ENCODE data around the gene RNASE8. TPM values are rescaled to one million over a fixed set of nuclear protein-coding genes. Genes with fewer than 3 reads are reported as not detected.

The RNASE8 gene
- total RNA-seq, 2 experiments from 2014 or later = not detected

DNA sequence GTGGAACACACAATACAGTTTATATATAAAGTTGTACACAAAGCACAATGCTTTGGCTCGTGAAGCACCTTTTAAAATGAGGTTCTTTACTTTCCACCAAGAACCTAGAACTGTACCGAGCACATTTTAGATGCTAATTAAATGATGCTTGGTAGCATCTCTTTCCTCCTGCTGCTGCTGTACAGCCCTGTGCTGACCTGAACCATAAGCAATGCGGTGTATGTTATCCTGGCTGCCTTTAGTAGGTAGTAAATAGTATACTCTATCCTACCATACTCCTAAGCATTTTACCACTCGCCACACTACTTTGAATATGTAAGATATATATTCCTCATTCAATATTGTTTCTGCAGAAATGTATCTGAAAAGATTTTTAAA is 2.9 kb upstream of the RNASE8 start:
- no peak for DNase-seq (ENCODE audit: low spot score)
- Histone ChIP-seq H4K20me1 (ENCODE audit: insufficient read depth, low read length) (no peaks in the 10 kb centered on the region), H3K9me2 (ENCODE audit: insufficient read depth, low read length) (no peaks in the 10 kb centered on the region), H3K4me3 (ENCODE audit: low read depth, low read length, poor library complexity, severe bottlenecking) (no peak overlapping the region), H3K4me2 (ENCODE audit: low read length) (no peak overlapping the region), H3K4me1 (ENCODE audit: insufficient read depth, low read length, poor library complexity, severe bottlenecking) (no peaks in the 10 kb centered on the region), H2AFZ (ENCODE audit: low read length) (no peak overlapping the region), H3K79me2 (ENCODE audit: insufficient read depth, low read depth, low read length) (no peaks in the 10 kb centered on the region), H3K27ac (ENCODE audit: low read depth, low read length, poor library complexity, severe bottlenecking) (no peak overlapping the region), H3K9me3 (ENCODE audit: low read length) (no peaks in the 10 kb centered on the region), H3K36me3 (ENCODE audit: insufficient read depth, low read length) (no peaks in the 10 kb centered on the region)
- BruUV-seq (replicated peaks) = no TSS peak
- intact Hi-C loops (cut with micrococcal nuclease; ENCODE audit: unreplicated experiment) = no loop called here
- TF ChIP-seq, protein P1, sequence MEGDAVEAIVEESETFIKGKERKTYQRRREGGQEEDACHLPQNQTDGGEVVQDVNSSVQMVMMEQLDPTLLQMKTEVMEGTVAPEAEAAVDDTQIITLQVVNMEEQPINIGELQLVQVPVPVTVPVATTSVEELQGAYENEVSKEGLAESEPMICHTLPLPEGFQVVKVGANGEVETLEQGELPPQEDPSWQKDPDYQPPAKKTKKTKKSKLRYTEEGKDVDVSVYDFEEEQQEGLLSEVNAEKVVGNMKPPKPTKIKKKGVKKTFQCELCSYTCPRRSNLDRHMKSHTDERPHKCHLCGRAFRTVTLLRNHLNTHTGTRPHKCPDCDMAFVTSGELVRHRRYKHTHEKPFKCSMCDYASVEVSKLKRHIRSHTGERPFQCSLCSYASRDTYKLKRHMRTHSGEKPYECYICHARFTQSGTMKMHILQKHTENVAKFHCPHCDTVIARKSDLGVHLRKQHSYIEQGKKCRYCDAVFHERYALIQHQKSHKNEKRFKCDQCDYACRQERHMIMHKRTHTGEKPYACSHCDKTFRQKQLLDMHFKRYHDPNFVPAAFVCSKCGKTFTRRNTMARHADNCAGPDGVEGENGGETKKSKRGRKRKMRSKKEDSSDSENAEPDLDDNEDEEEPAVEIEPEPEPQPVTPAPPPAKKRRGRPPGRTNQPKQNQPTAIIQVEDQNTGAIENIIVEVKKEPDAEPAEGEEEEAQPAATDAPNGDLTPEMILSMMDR (conservative IDR thresholded peaks at IDR 0.05; ENCODE audit: low read length) = no peak
- TF ChIP-seq EZH2phosphoT487 (IDR thresholded peaks at IDR 0.05; ENCODE audit: borderline replicate concordance, low read depth, low read length) = no peak
- ChIA-PET POLR2A (no interaction called here), CTCF (ENCODE audit: unreplicated experiment) (no interaction called here)

DNA sequence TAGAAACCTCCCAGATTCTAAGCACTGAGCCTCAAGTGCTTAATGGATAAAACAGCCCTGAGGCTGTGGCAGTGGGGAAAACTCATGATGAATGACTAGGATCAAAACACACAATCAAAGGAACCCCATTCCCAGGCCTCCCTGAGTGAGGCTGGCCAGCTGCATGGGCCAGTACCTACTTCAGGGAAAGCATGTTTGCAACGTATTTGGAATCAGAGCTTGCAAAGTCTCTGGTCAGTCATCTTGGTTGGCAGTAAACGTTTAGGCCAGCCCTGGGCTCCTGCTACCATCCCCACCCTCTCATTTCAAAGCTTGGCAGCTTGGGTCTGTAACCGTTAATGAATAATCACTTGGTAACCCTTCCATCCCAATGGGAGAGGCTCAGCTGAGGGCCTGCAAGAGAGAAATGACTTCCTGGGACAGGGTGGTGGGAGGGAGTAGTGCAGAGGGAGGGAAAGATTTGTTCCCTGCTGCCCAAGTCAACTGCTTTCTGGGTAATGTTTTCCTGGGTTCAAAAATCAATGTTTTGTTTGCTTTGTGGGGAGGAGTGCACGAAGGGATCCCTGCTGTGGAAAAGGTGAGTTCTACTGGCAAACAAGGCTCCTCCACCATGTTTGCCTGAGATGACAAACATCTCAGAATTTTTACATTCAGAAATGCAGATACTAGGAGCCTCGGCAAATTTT is 2.0 kb upstream of the RNASE8 start:
- no peaks in the 10 kb centered on the region for H3K79me2 ChIP-seq (ENCODE audit: insufficient read depth, low read depth, low read length)
- ChIA-PET POLR2A (no interaction called here), CTCF (ENCODE audit: unreplicated experiment) (no interaction called here)
- H3K36me3 ChIP-seq (ENCODE audit: insufficient read depth, low read length) = no peaks in the 10 kb centered on the region
- H3K4me3 ChIP-seq (ENCODE audit: low read depth, low read length, poor library complexity, severe bottlenecking) = no peak overlapping the region
- no TSS peak for BruUV-seq (replicated peaks)
- no peaks in the 10 kb centered on the region for H3K9me3 ChIP-seq (ENCODE audit: low read length)
- H4K20me1 ChIP-seq (ENCODE audit: insufficient read depth, low read length) = no peaks in the 10 kb centered on the region
- no peak for DNase-seq (ENCODE audit: low spot score)
- intact Hi-C loops (cut with micrococcal nuclease; ENCODE audit: unreplicated experiment) = no loop called here
- H3K4me2 ChIP-seq (ENCODE audit: low read length) = no peak overlapping the region
- H3K27ac ChIP-seq (ENCODE audit: low read depth, low read length, poor library complexity, severe bottlenecking) = no peak overlapping the region
- no peak overlapping the region for H2AFZ ChIP-seq (ENCODE audit: low read length)
- no peaks in the 10 kb centered on the region for H3K9me2 ChIP-seq (ENCODE audit: insufficient read depth, low read length)
- no peaks in the 10 kb centered on the region for H3K4me1 ChIP-seq (ENCODE audit: insufficient read depth, low read length, poor library complexity, severe bottlenecking)
- TF ChIP-seq EZH2phosphoT487 (IDR thresholded peaks at IDR 0.05; ENCODE audit: borderline replicate concordance, low read depth, low read length) = no peak
- TF ChIP-seq, protein P1 (conservative IDR thresholded peaks at IDR 0.05; ENCODE audit: low read length) = no peak

DNA sequence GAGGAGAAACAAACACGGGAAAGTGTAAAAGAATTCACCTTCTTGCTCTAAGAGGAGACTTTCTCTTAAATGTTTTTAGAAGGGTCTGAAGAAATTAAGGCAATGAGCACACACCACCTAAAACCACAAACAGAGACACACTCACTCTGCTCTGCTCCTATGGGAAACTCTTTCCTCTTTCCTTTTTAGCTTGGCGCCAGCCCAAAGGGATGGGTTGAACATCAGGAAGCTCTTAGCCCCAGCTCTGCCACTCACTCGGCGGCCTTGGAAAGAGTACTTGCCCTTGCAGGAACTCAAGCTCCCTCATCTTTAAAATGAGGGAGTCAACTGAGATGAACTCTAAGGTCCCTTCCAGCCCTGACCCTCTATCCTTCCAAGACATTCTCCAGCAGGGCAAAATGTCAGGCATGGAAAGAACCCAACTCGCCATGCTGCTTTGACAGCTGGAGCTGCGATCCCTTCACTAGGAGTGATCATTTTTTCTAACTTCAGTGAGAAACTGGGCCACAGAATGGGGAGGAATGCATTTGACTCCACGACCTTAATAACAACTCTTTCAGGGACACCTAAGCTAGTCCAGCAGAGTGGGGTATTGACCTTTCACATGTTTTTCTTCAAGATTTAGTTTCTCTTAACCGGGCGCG is 980 bp upstream of the RNASE8 start:
- no peak for DNase-seq (ENCODE audit: low spot score)
- no peak overlapping the region for H3K4me3 ChIP-seq (ENCODE audit: low read depth, low read length, poor library complexity, severe bottlenecking)
- no peak overlapping the region for H3K27ac ChIP-seq (ENCODE audit: low read depth, low read length, poor library complexity, severe bottlenecking)
- no peak overlapping the region for H2AFZ ChIP-seq (ENCODE audit: low read length)
- intact Hi-C loops (cut with micrococcal nuclease; ENCODE audit: unreplicated experiment) = no loop called here
- POLR2A ChIA-PET = no interaction called here
- no peaks in the 10 kb centered on the region for H3K9me3 ChIP-seq (ENCODE audit: low read length)
- CTCF ChIA-PET (ENCODE audit: unreplicated experiment) = no interaction called here
- no peaks in the 10 kb centered on the region for H3K4me1 ChIP-seq (ENCODE audit: insufficient read depth, low read length, poor library complexity, severe bottlenecking)
- TF ChIP-seq, protein P1 (conservative IDR thresholded peaks at IDR 0.05; ENCODE audit: low read length) = no peak
- no peak for TF ChIP-seq EZH2phosphoT487 (IDR thresholded peaks at IDR 0.05; ENCODE audit: borderline replicate concordance, low read depth, low read length)
- no peaks in the 10 kb centered on the region for H3K9me2 ChIP-seq (ENCODE audit: insufficient read depth, low read length)
- BruUV-seq (replicated peaks) = no TSS peak
- H4K20me1 ChIP-seq (ENCODE audit: insufficient read depth, low read length) = no peaks in the 10 kb centered on the region
- H3K36me3 ChIP-seq (ENCODE audit: insufficient read depth, low read length) = no peaks in the 10 kb centered on the region
- H3K4me2 ChIP-seq (ENCODE audit: low read length) = no peak overlapping the region
- H3K79me2 ChIP-seq (ENCODE audit: insufficient read depth, low read depth, low read length) = no peaks in the 10 kb centered on the region

Data from OCI-LY7 (cell line).